Esophagus squamous epithelium (tissue), 4 donors: ENCODE results near the gene LTB4R2.

Experiments used
- CTCF ChIP-seq, 6 experiments: fragments of 450-650 bp in 4 of 6; fragments of 200-600 bp in 2 of 6; sonication (generic) in 2 of 6; IDR thresholded peaks; one replicate each; pipeline ENCODE4 v1.5.1; 2016 to 2019; ENCODE audit warnings: antibody characterized with exemption in 6 of 6, mild to moderate bottlenecking in 4 of 6, moderate library complexity in 4 of 6
- POLR2A ChIP-seq, 4 donors: fragments of 450-650 bp; IDR thresholded peaks; one replicate each; pipeline ENCODE4 v1.6.1; 2017; ENCODE audit warnings: antibody characterized with exemption in 4 of 4, mild to moderate bottlenecking in 4 of 4, moderate library complexity in 3 of 4

- TF ChIP-seq CTCF (IDR thresholded peaks at IDR 0.05) (no peak), POLR2A (IDR thresholded peaks at IDR 0.05) (no peak)
These were observed 38.1 kb upstream of the LTB4R2 start for GRCh38 chr14:24271834-24272263.
